HUES64 (cell line): Measurements from ENCODE around the gene PAPPA.

ENCODE experiments used
- H3K27ac ChIP-seq: 2 replicates; pipeline ENCODE4 v1.7.0; 2013; ENCODE audit warnings: low read depth, low read length, inconsistent platforms
- H3K27me3 ChIP-seq: 2 replicates; pipeline ENCODE4 v1.6.1; 2013; ENCODE audit warnings: mild to moderate bottlenecking, low read length; ENCODE audit not compliant: insufficient read depth
- H3K36me3 ChIP-seq: 2 replicates; pipeline ENCODE4 v1.6.1; 2013; ENCODE audit warnings: mild to moderate bottlenecking, low read length; ENCODE audit not compliant: insufficient read depth
- H3K4me1 ChIP-seq: 2 replicates; pipeline ENCODE4 v1.6.1; 2013; ENCODE audit warnings: mild to moderate bottlenecking, low read length, moderate library complexity; ENCODE audit not compliant: insufficient read depth
- H3K4me3 ChIP-seq: 2 replicates; pipeline ENCODE4 v1.5.1; 2013; ENCODE audit warnings: mild to moderate bottlenecking, low read length, moderate library complexity
- H3K9ac ChIP-seq: 2 replicates; pipeline ENCODE4 v1.6.1; 2013; ENCODE audit warnings: mild to moderate bottlenecking, low read depth, low read length
- H3K9me3 ChIP-seq: 2 replicates; pipeline ENCODE4 v1.6.1; 2013; ENCODE audit warnings: low read depth, low read length; ENCODE audit not compliant: insufficient read depth
- WGBS: fragments of 150-250, 120-280 bp; methylation state at CpG from one replicate; pipeline ENCODE4 v1.1.7; 2013; ENCODE audit warnings: missing lambda C conversion rate; 5-methylcytosine and 5-hydroxymethylcytosine counted together

PAPPA gene

GRCh38 chr9:116383936-116384335 lies 230.3 kb downstream of the PAPPA start:
- no peaks in the 10 kb centered on the region for H3K9me3 ChIP-seq
- no peaks in the 10 kb centered on the region for H3K27me3 ChIP-seq
- no peaks in the 10 kb centered on the region; the same call in 1 of the 2 replicates for H3K36me3 ChIP-seq
- H3K4me3 ChIP-seq, result no peak overlapping the region
- no peaks in the 10 kb centered on the region for H3K4me1 ChIP-seq
- no peak overlapping the region for H3K9ac ChIP-seq
- WGBS, result 93% methylated on average over 3 of the region's 4 CpGs
- no peak overlapping the region for H3K27ac ChIP-seq

GRCh38 chr9:116387934-116388698 lies 234.5 kb downstream of the PAPPA start:
- Histone ChIP-seq H3K36me3 (no peaks in the 10 kb centered on the region; the same call in 1 of the 2 replicates), H3K27me3 (no peaks in the 10 kb centered on the region), H3K27ac (no peak overlapping the region), H3K9ac (no peak overlapping the region), H3K4me1 (no peaks in the 10 kb centered on the region), H3K9me3 (no peaks in the 10 kb centered on the region), H3K4me3 (no peak overlapping the region)
- 91% methylated on average over 5 of the region's 6 CpGs for WGBS

GRCh38 chr9:116389541-116390302 lies 236.1 kb downstream of the PAPPA start:
- Histone ChIP-seq H3K9me3 (no peaks in the 10 kb centered on the region), H3K4me1 (no peaks in the 10 kb centered on the region), H3K27ac (no peak overlapping the region), H3K36me3 (no peaks in the 10 kb centered on the region; the same call in 1 of the 2 replicates), H3K4me3 (no peak overlapping the region), H3K9ac (no peak overlapping the region), H3K27me3 (no peaks in the 10 kb centered on the region)
- whole genome bisulfite sequencing, result 94% methylated on average over 1 of the region's 1 CpG

GRCh38 chr9:116390303-116391228 lies 237.0 kb downstream of the PAPPA start:
- no peaks in the 10 kb centered on the region for H3K27me3 ChIP-seq
- no peak overlapping the region for H3K27ac ChIP-seq
- no peak overlapping the region for H3K4me3 ChIP-seq
- no peaks in the 10 kb centered on the region; the same call in 1 of the 2 replicates for H3K36me3 ChIP-seq
- H3K9ac ChIP-seq, result no peak overlapping the region
- WGBS, result 92% methylated on average over 7 of the region's 7 CpGs
- no peaks in the 10 kb centered on the region for H3K9me3 ChIP-seq
- no peaks in the 10 kb centered on the region for H3K4me1 ChIP-seq

GRCh38 chr9:116391306-116391900 lies 237.8 kb downstream of the PAPPA start:
- Histone ChIP-seq H3K9me3 (no peaks in the 10 kb centered on the region), H3K27me3 (no peaks in the 10 kb centered on the region), H3K27ac (no peak overlapping the region), H3K4me1 (no peaks in the 10 kb centered on the region), H3K36me3 (no peaks in the 10 kb centered on the region; the same call in 1 of the 2 replicates), H3K9ac (no peak overlapping the region), H3K4me3 (no peak overlapping the region)
- WGBS, result 88% methylated on average over 4 of the region's 4 CpGs

- WGBS, result 92% methylated on average over 1 of the region's 1 CpG
- H3K36me3 ChIP-seq, result peaks cover 8% of the 10 kb centered on the region; the same call in 1 of the 2 replicates
Measured at GRCh38 chr9:116393198-116393597, 239.6 kb downstream of the PAPPA start.

GRCh38 chr9:116394070-116394469 lies 240.5 kb downstream of the PAPPA start:
- Histone ChIP-seq H3K27ac (no peak overlapping the region), H3K36me3 (peaks cover 8% of the 10 kb centered on the region; the same call in 1 of the 2 replicates), H3K4me1 (no peaks in the 10 kb centered on the region), H3K27me3 (no peaks in the 10 kb centered on the region), H3K9ac (no peak overlapping the region), H3K9me3 (no peaks in the 10 kb centered on the region), H3K4me3 (no peak overlapping the region)
- WGBS, result 96% methylated on average over 6 of the region's 6 CpGs

More at GRCh38 chr9:116393198-116393597, 239.6 kb downstream of the PAPPA start:
- H3K9me3 ChIP-seq, result no peaks in the 10 kb centered on the region
- H3K4me1 ChIP-seq, result no peaks in the 10 kb centered on the region
- no peak overlapping the region for H3K4me3 ChIP-seq
- H3K9ac ChIP-seq, result no peak overlapping the region
- H3K27ac ChIP-seq, result no peak overlapping the region
- H3K27me3 ChIP-seq, result no peaks in the 10 kb centered on the region

GRCh38 chr9:116394894-116395698 lies 241.5 kb downstream of the PAPPA start:
- no peaks in the 10 kb centered on the region for H3K27me3 ChIP-seq
- no peaks in the 10 kb centered on the region for H3K9me3 ChIP-seq
- WGBS, result 88% methylated on average over 5 of the region's 5 CpGs
- no peak overlapping the region for H3K4me3 ChIP-seq
- H3K36me3 ChIP-seq, result peaks cover 8% of the 10 kb centered on the region; the same call in 1 of the 2 replicates
- no peak overlapping the region for H3K9ac ChIP-seq
- no peak overlapping the region for H3K27ac ChIP-seq
- H3K4me1 ChIP-seq, result no peaks in the 10 kb centered on the region

GRCh38 chr9:116395699-116396037 lies 242.1 kb downstream of the PAPPA start:
- WGBS, result 95% methylated on average over 3 of the region's 3 CpGs
- H3K9me3 ChIP-seq, result no peaks in the 10 kb centered on the region
- H3K4me1 ChIP-seq, result no peaks in the 10 kb centered on the region
- H3K4me3 ChIP-seq, result no peak overlapping the region
- no peak overlapping the region for H3K9ac ChIP-seq
- H3K36me3 ChIP-seq, result peaks cover 8% of the 10 kb centered on the region; the same call in 1 of the 2 replicates
- H3K27ac ChIP-seq, result no peak overlapping the region
- H3K27me3 ChIP-seq, result no peaks in the 10 kb centered on the region

GRCh38 chr9:116403171-116403570 lies 249.6 kb downstream of the PAPPA start:
- Histone ChIP-seq H3K36me3 (no peaks in the 10 kb centered on the region), H3K4me3 (no peak overlapping the region), H3K27ac (no peak overlapping the region), H3K9me3 (no peaks in the 10 kb centered on the region), H3K27me3 (no peaks in the 10 kb centered on the region), H3K9ac (no peak overlapping the region), H3K4me1 (no peaks in the 10 kb centered on the region)
